GM19043 (cell line): ENCODE results near the gene OR6N2.

Experiments used
- ATAC-seq: cut with Tn5 transposase; IDR thresholded peaks from one replicate; pipeline ENCODE4 v1.9.1; 2021; ENCODE audit warnings: low read depth; ENCODE audit not compliant: unreplicated experiment

The OR6N2 gene, protein sequence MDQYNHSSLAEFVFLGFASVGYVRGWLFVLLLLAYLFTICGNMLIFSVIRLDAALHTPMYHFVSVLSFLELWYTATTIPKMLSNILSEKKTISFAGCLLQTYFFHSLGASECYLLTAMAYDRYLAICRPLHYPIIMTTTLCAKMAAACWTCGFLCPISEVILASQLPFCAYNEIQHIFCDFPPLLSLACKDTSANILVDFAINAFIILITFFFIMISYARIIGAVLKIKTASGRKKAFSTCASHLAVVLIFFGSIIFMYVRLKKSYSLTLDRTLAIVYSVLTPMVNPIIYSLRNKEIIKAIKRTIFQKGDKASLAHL

GRCh38 chr1:158781104-158781503 is at the start of gene OR6N2:
OR6N2 (minus strand) TSS chr1:158781204; CDS start chr1:158777635, 3,569 bp downstream.
- no peak for ATAC-seq

DNA sequence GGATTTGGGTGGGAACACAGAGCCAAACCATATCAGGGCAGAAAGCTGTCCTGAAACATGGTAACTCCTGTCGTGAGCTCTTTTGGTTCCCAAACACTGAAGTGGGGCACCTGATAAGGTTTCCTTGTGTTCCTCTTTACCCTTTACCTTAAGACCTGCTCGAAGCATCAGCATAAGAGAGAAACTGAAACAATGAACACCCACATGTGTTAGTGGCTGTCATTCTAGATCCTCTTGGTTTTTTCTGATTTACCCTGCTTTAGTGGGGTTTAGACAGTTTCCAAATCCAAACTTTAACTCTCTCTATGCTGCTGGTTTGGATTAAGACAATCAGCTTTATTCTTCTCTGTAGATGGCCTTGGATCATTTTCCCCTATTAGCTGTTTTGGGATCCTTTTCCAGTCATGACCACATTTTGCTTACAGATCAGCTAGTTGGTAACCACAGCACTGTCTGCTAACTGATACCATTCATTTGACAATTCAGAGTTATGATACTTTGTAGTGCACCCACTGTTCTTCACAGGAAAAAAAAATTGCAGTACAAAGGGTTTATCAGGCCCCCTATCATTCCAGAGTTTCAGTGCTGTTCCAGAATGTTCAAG is 49.2 kb upstream of the OR6N2 start:
- no peak for ATAC-seq

GRCh38 chr1:158821723-158822122 is 40.7 kb upstream of the OR6N2 start:
- no peak for ATAC-seq

DNA sequence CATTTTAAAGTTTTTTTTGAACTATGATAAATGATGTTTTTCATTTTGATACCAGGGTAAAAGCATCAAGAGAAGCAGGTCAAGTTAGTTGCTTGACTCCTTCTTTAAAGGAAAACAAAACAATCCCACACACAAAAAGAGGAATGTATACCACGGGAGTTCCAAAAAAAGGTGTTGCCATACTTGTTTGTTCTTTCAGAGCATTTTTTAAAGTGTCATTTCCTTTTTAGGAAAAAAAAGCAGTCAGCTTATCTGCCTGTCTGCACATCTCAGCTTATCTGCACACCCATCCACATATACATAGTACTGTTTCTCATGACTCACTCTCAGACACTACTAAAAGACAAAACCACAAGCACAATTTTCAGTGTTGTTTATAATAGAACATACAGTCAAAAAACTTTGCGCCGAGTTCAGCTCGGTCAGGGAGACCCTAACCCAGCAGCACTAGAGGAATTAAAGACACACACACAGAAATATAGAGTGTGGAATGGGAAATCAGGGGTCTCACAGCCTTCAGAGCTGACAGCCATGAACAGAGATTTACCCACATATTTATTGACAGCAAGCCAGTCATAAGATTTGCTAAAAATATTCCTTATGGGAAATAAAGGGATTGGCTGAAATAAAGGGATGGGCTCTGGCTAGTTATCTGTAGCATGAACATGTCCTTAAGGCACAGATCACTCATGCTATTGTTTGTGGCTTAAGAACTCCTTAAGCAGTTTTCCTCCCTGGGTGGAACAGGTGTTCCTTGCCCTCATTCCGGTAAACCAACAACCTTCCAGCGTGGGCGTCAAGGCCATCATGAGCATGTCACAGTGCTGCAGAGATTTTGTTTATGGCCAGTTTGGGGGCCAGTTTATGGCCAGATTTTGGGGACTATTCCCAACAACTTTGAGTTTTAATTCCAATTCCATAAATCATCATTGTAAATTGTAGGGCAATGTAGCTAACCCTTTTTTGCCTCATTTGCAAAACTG is 38.7 kb upstream of the OR6N2 start:
- ATAC-seq, result peak; percentile 89

DNA sequence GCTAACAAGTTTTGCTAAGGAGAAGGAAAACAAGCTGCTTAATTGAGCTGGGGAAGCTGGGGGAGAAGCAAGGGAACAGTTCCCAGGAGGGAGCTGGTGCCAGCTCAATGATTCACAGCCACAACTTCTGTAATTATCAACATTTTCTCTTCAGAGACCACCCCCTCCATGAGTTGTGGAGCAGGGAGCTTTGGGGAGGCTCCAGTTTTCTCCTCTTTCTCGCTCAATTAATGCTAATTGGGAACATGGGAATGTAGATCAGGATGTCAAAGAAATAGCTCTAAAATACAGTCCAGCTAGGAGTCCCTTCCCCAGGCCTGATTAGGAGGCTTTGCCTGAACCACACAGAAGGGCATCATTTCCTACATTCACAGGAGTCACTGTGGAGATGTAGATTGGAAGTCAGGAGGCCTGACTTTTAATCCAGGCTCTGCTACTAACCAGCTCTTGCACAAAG is 38.0 kb upstream of the OR6N2 start:
- ATAC-seq, result no peak

- no peak for ATAC-seq
These were observed 37.6 kb upstream of the OR6N2 start for GRCh38 chr1:158818560-158818959.

DNA sequence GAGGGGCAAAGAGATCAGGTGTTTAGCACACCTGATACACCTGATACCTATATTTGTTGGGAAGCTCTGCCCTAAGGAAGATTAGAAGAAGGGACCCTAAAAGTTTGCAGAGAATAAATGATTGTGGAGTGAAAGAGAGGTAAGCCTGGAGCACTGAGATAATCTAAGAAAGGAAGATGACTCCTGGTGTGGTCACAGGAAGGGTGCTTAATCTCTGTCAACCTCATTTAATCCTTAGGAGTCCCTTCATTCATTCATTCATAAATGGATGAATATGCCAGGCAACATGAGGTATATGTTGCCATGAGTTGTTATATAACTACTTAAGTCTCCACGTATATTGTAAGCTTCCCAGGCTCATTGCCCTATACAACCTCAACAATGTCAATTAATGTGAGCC is 34.0 kb upstream of the OR6N2 start:
- ATAC-seq, result no peak

GRCh38 chr1:158813164-158813563 is 32.2 kb upstream of the OR6N2 start:
- ATAC-seq, result no peak

GRCh38 chr1:158812336-158812735 is 31.3 kb upstream of the OR6N2 start:
- no peak for ATAC-seq

DNA sequence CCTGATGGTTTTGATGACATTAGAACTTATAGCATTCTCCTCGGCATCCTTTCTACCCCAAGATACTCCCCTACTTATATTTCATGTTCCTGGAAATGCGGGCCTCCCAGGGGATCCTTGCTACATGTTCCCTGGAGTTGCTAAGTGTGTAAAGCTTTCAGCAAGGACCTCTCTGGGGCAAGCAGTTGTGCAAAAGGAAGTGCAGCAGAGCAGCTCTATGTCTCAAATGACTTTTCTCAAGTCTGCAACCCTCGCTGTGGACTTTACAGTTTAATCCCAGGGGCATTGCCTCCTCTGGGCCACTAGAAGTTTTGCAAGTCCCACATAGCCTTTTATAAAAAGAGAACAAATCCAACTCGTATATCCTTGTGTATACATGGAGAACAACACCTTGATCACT is 29.3 kb upstream of the OR6N2 start:
- ATAC-seq, result no peak

GRCh38 chr1:158809862-158810261 is 28.9 kb upstream of the OR6N2 start:
- no peak for ATAC-seq

GRCh38 chr1:158809256-158809655 is 28.3 kb upstream of the OR6N2 start:
- ATAC-seq, result no peak

- no peak for ATAC-seq
These were observed 26.0 kb upstream of the OR6N2 start for GRCh38 chr1:158806916-158807536.

DNA sequence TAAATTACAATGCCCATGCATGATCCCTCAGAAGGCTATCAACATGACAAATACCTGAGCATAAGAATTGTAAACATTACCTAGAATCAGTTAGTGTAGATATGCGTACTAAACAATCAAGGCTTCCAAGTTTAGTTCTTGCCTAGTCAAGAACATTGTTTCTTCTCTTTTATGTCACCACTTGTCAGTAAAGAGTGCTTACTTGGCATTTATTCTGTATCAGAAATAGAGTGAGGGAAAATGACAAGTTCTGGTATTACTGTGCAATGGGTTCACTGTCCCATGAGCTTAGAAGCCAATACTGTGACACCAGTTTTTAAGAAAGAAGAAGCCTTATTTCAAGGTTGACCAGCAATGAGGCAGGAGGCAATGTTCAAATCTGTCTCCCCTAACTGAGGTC is 22.7 kb upstream of the OR6N2 start:
- ATAC-seq, result no peak

DNA sequence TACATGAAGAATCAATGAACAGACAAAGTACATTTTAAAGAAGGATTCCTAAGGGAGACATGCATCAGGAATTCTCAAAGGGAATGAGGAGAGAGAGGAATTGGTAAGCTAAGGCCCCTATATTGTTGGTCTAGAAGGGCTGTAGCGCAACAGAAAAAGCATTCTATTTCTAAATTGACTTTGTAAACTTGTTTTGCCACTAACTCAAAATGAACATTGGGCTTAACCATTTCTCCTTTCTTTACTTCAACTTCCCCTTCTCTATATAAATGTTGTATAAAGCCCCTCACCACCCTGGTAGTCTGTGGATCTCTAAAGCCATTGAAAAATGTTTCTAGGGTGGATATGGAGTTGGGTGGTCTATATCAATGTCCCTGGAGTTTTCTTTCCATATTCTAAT is 20.4 kb upstream of the OR6N2 start:
- no peak for ATAC-seq

- ATAC-seq, result no peak
These were observed 19.5 kb upstream of the OR6N2 start for GRCh38 chr1:158800526-158800925.

GRCh38 chr1:158799689-158800088 is 18.7 kb upstream of the OR6N2 start:
- ATAC-seq, result no peak

DNA sequence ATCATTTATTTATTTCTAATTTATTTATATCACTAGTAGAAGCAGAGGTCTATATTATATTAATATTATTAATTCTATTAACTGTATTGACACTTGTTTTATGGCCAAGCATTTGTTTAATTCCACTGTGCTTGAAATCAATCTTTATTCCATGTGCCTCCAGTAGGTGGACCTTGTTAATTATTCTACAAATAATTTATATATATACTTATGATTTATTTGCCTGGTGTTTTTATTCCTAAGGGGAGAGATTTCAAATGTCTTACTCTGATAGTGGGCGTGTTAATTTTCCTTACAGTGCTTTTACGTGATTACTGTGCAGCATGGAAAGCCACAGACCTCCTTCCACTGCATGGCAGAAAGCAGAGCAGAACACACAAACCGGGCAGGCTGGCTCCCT is 17.5 kb upstream of the OR6N2 start:
- ATAC-seq, result no peak

DNA sequence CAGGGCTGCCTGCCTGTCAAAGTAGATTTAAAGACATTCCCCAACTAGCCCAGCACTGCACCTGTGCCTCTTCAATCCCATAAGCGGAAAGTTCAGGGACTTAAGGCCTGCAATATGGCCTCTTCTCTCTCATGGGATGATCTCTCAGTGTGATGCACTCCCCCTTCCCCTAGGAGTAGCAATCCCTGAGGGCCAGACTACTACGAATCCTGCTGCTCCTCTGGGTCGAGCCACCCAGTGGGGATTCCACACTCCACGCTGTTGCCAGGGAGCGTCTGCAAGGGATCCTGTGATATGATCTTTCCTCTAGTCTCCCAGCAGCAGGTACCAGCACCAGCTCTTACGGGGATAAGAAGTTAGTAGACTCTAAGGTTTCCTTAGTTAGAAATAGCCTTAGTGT is 13.2 kb upstream of the OR6N2 start:
- no peak for ATAC-seq

- ATAC-seq, result no peak
These were observed 12.6 kb upstream of the OR6N2 start for GRCh38 chr1:158793604-158794003.
